ENCODE measurements around the gene PBX1. TPM values are rescaled to one million over a fixed set of nuclear protein-coding genes. Genes with fewer than 3 reads are reported as not detected.

The PBX1 gene
- total and polyA plus RNA-seq, 2 experiments from 2014 or later = 40.0 to 104 TPM

DNA sequence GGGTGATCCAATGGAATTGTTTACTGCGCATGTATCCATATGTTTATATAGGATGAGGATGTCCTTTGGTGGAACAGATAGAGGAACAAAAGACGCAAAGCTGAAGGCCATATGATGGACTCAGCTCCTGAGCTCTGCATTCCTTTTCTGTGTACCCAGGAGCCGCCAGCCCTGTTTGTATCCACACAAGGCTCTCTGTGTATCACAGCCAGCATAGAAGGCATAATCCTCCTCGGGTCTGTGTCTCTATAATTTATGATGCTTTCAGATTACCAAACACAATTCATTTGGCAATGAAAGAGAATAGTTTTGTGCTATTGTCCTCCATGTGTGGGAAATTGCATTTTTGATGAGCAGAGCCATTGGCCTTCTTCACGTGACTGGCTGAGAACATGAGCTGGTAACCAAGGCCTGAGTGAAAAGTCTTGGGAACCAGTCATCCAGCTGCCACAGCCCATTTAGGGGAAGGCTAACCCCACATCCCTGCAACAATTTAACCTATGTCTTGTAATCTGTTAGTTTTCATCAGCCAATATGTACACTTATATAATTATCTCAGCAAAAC lies 119.2 kb downstream of the PBX1 start:
- H3K4me2 ChIP-seq = no peak overlapping the region
- no peaks in the 10 kb centered on the region for H3K27me3 ChIP-seq (ENCODE audit: insufficient read depth)
- no peaks in the 10 kb centered on the region for H3K27me3 Mint-ChIP-seq (ENCODE audit: insufficient read depth, low read depth, poor library complexity)
- H3K9me2 ChIP-seq (ENCODE audit: insufficient read depth) = 0 out of 2 replicates have a peak, but pooled peaks cover 3% of the 10 kb centered on the region
- peaks cover 8% of the 10 kb centered on the region for H3K36me3 Mint-ChIP-seq (ENCODE audit: low read depth)
- no peak overlapping the region for H3K27ac Mint-ChIP-seq
- DNase-seq (ENCODE audit: low spot score) = no peak
- H3F3A ChIP-seq (replicated peaks; ENCODE audit: low read depth) = no peaks in the 10 kb centered on the region
- H3K4me3 ChIP-seq = no peak overlapping the region
- H3K9me3 Mint-ChIP-seq = no peaks in the 10 kb centered on the region
- H4K20me1 ChIP-seq (replicated peaks; ENCODE audit: insufficient read depth) = peaks cover 8% of the 10 kb centered on the region
- no peaks in the 10 kb centered on the region for H3K4me1 ChIP-seq (ENCODE audit: insufficient read depth)
- TF ChIP-seq CREB1 (CRISPR knock-in tag; IDR thresholded peaks at IDR 0.05; ENCODE audit: low read depth) (no peak), JUNB (IDR thresholded peaks at IDR 0.05; ENCODE audit: unreplicated experiment) (no peak), POLR2AphosphoS5 (IDR thresholded peaks at IDR 0.05; ENCODE audit: low read depth) (no peak), ZNF114 (CRISPR knock-in tag; IDR thresholded peaks at IDR 0.05) (no peak), ZNF331 (CRISPR knock-in tag; IDR thresholded peaks at IDR 0.05; ENCODE audit: low read depth) (no peak), EZH2phosphoT487 (IDR thresholded peaks at IDR 0.05; ENCODE audit: unreplicated experiment) (no peak), STAT1 (IDR thresholded peaks at IDR 0.05; ENCODE audit: unreplicated experiment) (no peak), NANOG (IDR thresholded peaks at IDR 0.05; ENCODE audit: borderline replicate concordance) (no peak), EZH2 (IDR thresholded peaks at IDR 0.05; ENCODE audit: low read depth, unreplicated experiment) (no peak)
- TF ChIP-seq, protein P1, sequence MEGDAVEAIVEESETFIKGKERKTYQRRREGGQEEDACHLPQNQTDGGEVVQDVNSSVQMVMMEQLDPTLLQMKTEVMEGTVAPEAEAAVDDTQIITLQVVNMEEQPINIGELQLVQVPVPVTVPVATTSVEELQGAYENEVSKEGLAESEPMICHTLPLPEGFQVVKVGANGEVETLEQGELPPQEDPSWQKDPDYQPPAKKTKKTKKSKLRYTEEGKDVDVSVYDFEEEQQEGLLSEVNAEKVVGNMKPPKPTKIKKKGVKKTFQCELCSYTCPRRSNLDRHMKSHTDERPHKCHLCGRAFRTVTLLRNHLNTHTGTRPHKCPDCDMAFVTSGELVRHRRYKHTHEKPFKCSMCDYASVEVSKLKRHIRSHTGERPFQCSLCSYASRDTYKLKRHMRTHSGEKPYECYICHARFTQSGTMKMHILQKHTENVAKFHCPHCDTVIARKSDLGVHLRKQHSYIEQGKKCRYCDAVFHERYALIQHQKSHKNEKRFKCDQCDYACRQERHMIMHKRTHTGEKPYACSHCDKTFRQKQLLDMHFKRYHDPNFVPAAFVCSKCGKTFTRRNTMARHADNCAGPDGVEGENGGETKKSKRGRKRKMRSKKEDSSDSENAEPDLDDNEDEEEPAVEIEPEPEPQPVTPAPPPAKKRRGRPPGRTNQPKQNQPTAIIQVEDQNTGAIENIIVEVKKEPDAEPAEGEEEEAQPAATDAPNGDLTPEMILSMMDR (conservative IDR thresholded peaks at IDR 0.05; ENCODE audit: low read depth in 2 of 2) = no peak
- TF ChIP-seq, protein P2, sequence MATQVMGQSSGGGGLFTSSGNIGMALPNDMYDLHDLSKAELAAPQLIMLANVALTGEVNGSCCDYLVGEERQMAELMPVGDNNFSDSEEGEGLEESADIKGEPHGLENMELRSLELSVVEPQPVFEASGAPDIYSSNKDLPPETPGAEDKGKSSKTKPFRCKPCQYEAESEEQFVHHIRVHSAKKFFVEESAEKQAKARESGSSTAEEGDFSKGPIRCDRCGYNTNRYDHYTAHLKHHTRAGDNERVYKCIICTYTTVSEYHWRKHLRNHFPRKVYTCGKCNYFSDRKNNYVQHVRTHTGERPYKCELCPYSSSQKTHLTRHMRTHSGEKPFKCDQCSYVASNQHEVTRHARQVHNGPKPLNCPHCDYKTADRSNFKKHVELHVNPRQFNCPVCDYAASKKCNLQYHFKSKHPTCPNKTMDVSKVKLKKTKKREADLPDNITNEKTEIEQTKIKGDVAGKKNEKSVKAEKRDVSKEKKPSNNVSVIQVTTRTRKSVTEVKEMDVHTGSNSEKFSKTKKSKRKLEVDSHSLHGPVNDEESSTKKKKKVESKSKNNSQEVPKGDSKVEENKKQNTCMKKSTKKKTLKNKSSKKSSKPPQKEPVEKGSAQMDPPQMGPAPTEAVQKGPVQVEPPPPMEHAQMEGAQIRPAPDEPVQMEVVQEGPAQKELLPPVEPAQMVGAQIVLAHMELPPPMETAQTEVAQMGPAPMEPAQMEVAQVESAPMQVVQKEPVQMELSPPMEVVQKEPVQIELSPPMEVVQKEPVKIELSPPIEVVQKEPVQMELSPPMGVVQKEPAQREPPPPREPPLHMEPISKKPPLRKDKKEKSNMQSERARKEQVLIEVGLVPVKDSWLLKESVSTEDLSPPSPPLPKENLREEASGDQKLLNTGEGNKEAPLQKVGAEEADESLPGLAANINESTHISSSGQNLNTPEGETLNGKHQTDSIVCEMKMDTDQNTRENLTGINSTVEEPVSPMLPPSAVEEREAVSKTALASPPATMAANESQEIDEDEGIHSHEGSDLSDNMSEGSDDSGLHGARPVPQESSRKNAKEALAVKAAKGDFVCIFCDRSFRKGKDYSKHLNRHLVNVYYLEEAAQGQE (IDR thresholded peaks at IDR 0.05; ENCODE audit: unreplicated experiment) = no peak
- TF ChIP-seq, protein P3, sequence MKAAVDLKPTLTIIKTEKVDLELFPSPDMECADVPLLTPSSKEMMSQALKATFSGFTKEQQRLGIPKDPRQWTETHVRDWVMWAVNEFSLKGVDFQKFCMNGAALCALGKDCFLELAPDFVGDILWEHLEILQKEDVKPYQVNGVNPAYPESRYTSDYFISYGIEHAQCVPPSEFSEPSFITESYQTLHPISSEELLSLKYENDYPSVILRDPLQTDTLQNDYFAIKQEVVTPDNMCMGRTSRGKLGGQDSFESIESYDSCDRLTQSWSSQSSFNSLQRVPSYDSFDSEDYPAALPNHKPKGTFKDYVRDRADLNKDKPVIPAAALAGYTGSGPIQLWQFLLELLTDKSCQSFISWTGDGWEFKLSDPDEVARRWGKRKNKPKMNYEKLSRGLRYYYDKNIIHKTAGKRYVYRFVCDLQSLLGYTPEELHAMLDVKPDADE (IDR thresholded peaks at IDR 0.05) = no peak
- TF ChIP-seq, protein P4, sequence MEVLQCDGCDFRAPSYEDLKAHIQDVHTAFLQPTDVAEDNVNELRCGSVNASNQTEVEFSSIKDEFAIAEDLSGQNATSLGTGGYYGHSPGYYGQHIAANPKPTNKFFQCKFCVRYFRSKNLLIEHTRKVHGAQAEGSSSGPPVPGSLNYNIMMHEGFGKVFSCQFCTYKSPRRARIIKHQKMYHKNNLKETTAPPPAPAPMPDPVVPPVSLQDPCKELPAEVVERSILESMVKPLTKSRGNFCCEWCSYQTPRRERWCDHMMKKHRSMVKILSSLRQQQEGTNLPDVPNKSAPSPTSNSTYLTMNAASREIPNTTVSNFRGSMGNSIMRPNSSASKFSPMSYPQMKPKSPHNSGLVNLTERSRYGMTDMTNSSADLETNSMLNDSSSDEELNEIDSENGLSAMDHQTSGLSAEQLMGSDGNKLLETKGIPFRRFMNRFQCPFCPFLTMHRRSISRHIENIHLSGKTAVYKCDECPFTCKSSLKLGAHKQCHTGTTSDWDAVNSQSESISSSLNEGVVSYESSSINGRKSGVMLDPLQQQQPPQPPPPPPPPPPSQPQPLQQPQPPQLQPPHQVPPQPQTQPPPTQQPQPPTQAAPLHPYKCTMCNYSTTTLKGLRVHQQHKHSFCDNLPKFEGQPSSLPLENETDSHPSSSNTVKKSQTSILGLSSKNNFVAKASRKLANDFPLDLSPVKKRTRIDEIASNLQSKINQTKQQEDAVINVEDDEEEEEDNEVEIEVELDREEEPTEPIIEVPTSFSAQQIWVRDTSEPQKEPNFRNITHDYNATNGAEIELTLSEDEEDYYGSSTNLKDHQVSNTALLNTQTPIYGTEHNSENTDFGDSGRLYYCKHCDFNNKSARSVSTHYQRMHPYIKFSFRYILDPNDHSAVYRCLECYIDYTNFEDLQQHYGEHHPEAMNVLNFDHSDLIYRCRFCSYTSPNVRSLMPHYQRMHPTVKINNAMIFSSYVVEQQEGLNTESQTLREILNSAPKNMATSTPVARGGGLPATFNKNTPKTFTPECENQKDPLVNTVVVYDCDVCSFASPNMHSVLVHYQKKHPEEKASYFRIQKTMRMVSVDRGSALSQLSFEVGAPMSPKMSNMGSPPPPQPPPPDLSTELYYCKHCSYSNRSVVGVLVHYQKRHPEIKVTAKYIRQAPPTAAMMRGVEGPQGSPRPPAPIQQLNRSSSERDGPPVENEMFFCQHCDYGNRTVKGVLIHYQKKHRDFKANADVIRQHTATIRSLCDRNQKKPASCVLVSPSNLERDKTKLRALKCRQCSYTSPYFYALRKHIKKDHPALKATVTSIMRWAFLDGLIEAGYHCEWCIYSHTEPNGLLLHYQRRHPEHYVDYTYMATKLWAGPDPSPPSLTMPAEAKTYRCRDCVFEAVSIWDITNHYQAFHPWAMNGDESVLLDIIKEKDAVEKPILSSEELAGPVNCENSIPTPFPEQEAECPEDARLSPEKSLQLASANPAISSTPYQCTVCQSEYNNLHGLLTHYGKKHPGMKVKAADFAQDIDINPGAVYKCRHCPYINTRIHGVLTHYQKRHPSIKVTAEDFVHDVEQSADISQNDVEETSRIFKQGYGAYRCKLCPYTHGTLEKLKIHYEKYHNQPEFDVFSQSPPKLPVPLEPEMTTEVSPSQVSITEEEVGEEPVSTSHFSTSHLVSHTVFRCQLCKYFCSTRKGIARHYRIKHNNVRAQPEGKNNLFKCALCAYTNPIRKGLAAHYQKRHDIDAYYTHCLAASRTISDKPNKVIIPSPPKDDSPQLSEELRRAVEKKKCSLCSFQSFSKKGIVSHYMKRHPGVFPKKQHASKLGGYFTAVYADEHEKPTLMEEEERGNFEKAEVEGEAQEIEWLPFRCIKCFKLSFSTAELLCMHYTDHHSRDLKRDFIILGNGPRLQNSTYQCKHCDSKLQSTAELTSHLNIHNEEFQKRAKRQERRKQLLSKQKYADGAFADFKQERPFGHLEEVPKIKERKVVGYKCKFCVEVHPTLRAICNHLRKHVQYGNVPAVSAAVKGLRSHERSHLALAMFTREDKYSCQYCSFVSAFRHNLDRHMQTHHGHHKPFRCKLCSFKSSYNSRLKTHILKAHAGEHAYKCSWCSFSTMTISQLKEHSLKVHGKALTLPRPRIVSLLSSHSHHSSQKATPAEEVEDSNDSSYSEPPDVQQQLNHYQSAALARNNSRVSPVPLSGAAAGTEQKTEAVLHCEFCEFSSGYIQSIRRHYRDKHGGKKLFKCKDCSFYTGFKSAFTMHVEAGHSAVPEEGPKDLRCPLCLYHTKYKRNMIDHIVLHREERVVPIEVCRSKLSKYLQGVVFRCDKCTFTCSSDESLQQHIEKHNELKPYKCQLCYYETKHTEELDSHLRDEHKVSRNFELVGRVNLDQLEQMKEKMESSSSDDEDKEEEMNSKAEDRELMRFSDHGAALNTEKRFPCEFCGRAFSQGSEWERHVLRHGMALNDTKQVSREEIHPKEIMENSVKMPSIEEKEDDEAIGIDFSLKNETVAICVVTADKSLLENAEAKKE (CRISPR knock-in tag; IDR thresholded peaks at IDR 0.05) = no peak
- peaks cover 32% of the 10 kb centered on the region; the same call in 2 of the 3 replicates for H3K4me1 Mint-ChIP-seq
- peaks cover 69% of the 10 kb centered on the region for H3K79me2 ChIP-seq (replicated peaks; ENCODE audit: insufficient read depth)
- no peak for ATAC-seq
- H2AFZ ChIP-seq = no peak overlapping the region
- no peak overlapping the region for H3K4me3 Mint-ChIP-seq
- H3K36me3 ChIP-seq (ENCODE audit: insufficient read depth) = 0 out of 2 replicates have a peak, but pooled peaks cover 3% of the 10 kb centered on the region
- no peak overlapping the region for H3K27ac ChIP-seq (ENCODE audit: low read depth)

Data from GM23338 (cell line).